Neuronal stem cell (in vitro differentiated cells): Measurements from ENCODE around the gene INO80.
A peak's percentile ranks its signal among the peaks of the same experiment; 100 is the strongest.

Source experiments
- DNase-seq: peaks from one replicate; pipeline ENCODE4 v3.0.0-alpha.2; 2013; ENCODE audit warnings: low spot score
- H2AFZ ChIP-seq: one replicate; pipeline ENCODE4 v1.6.1; 2013; ENCODE audit warnings: mild to moderate bottlenecking, low read length, inconsistent platforms
- H2AK5ac ChIP-seq: 2 replicates; pipeline ENCODE4 v1.6.1; 2013; ENCODE audit warnings: low read depth, mild to moderate bottlenecking, inconsistent platforms, low read length, moderate library complexity, mixed read lengths
- H2BK120ac ChIP-seq: 2 replicates; pipeline ENCODE4 v1.6.1; 2013; ENCODE audit warnings: low read depth, mild to moderate bottlenecking, inconsistent platforms, low read length, moderate library complexity, mixed read lengths
- H2BK12ac ChIP-seq: one replicate; pipeline ENCODE4 v1.6.1; 2013; ENCODE audit warnings: low read length, inconsistent platforms
- H2BK15ac ChIP-seq: 2 replicates; pipeline ENCODE4 v1.6.1; 2013; ENCODE audit warnings: mild to moderate bottlenecking, low read length, inconsistent platforms, mixed read lengths
- H2BK5ac ChIP-seq: one replicate; pipeline ENCODE4 v1.6.1; 2013; ENCODE audit warnings: inconsistent platforms, mild to moderate bottlenecking, low read length, moderate library complexity
- H3K14ac ChIP-seq: one replicate; pipeline ENCODE4 v1.6.1; 2013; ENCODE audit warnings: low read length, inconsistent platforms
- H3K18ac ChIP-seq: 2 replicates; pipeline ENCODE4 v1.6.1; 2013; ENCODE audit warnings: low read length, inconsistent platforms
- H3K23ac ChIP-seq: 2 replicates; pipeline ENCODE4 v1.6.1; 2013; ENCODE audit warnings: low read depth, mild to moderate bottlenecking, mixed read lengths, low read length, inconsistent platforms; ENCODE audit not compliant: poor library complexity
- H3K27ac ChIP-seq: replicated peaks from 3 replicates; pipeline ENCODE4 v1.5.1; 2013; ENCODE audit warnings: low read length, inconsistent platforms
- H3K27me3 ChIP-seq, 3 experiments: 2 replicates each; pipeline ENCODE4 v1.6.1; 2013; ENCODE audit warnings: low read length in 3 of 3, mild to moderate bottlenecking in 2 of 3, inconsistent platforms in 1 of 3, low read depth in 1 of 3, mixed read lengths in 1 of 3, moderate library complexity in 1 of 3; ENCODE audit not compliant: control insufficient read depth in 3 of 3, insufficient read depth in 3 of 3
- H3K36me3 ChIP-seq, 2 donors: replicated peaks in 1 of 2; 2 replicates each; pipeline ENCODE4 v1.6.1; 2013; ENCODE audit warnings: low read length in 2 of 2; ENCODE audit not compliant: control insufficient read depth in 2 of 2, insufficient read depth in 2 of 2
- H3K4ac ChIP-seq: 2 replicates; pipeline ENCODE4 v1.6.1; 2013; ENCODE audit warnings: inconsistent platforms, mild to moderate bottlenecking, low read length, moderate library complexity
- H3K4me1 ChIP-seq, 2 donors: 1 replicate in 1 of 2; 2 replicates in 1 of 2; pipeline ENCODE4 v1.6.1; 2013; ENCODE audit warnings: low read length in 2 of 2, low read depth in 1 of 2; ENCODE audit not compliant: control insufficient read depth in 2 of 2, insufficient read depth in 1 of 2
- H3K4me2 ChIP-seq: one replicate; pipeline ENCODE4 v1.6.1; 2013; ENCODE audit warnings: mild to moderate bottlenecking, low read length, inconsistent platforms; ENCODE audit not compliant: insufficient read depth, poor library complexity, severe bottlenecking
- H3K4me3 ChIP-seq, 2 donors: 2 replicates each; pipeline ENCODE4 v1.5.1; 2013; ENCODE audit warnings: low read length in 2 of 2, mild to moderate bottlenecking in 2 of 2, inconsistent platforms in 1 of 2, moderate library complexity in 1 of 2
- H3K79me1 ChIP-seq: one replicate; pipeline ENCODE4 v1.6.1; 2013; ENCODE audit warnings: low read depth, mild to moderate bottlenecking, inconsistent platforms, low read length, moderate library complexity
- H3K9ac ChIP-seq: one replicate; pipeline ENCODE4 v1.6.1; 2013; ENCODE audit warnings: mild to moderate bottlenecking, low read depth, low read length, inconsistent platforms; ENCODE audit not compliant: poor library complexity
- H3K9me3 ChIP-seq, 2 donors: replicated peaks in 1 of 2; 2 replicates each; pipeline versions ENCODE3 to v1.6.1; 2013; ENCODE audit warnings: low read length in 2 of 2, mild to moderate bottlenecking in 2 of 2, inconsistent platforms in 1 of 2, low read depth in 1 of 2, mixed read lengths in 1 of 2, moderate library complexity in 1 of 2; ENCODE audit not compliant: control insufficient read depth in 2 of 2, insufficient read depth in 1 of 2
- H4K8ac ChIP-seq: one replicate; pipeline ENCODE4 v1.6.1; 2013; ENCODE audit warnings: low read depth, mild to moderate bottlenecking, inconsistent platforms, low read length, moderate library complexity
- H4K91ac ChIP-seq: one replicate; pipeline ENCODE4 v1.6.1; 2013; ENCODE audit warnings: low read length, low read depth, mild to moderate bottlenecking, inconsistent platforms; ENCODE audit not compliant: poor library complexity
- WGBS, 2 donors: extraction: QIAGEN DNeasy Blood & Tissue Kit; methylation state at CpG; one replicate each; pipeline ENCODE4 v1.1.7; 2013; ENCODE audit warnings: missing lambda C conversion rate in 2 of 2, mixed read lengths in 1 of 2; ENCODE audit not compliant: insufficient read length in 2 of 2, insufficient replicate concordance in 1 of 2; ENCODE audit errors: extremely low coverage in 2 of 2; 5-methylcytosine and 5-hydroxymethylcytosine counted together

The INO80 gene

DNA sequence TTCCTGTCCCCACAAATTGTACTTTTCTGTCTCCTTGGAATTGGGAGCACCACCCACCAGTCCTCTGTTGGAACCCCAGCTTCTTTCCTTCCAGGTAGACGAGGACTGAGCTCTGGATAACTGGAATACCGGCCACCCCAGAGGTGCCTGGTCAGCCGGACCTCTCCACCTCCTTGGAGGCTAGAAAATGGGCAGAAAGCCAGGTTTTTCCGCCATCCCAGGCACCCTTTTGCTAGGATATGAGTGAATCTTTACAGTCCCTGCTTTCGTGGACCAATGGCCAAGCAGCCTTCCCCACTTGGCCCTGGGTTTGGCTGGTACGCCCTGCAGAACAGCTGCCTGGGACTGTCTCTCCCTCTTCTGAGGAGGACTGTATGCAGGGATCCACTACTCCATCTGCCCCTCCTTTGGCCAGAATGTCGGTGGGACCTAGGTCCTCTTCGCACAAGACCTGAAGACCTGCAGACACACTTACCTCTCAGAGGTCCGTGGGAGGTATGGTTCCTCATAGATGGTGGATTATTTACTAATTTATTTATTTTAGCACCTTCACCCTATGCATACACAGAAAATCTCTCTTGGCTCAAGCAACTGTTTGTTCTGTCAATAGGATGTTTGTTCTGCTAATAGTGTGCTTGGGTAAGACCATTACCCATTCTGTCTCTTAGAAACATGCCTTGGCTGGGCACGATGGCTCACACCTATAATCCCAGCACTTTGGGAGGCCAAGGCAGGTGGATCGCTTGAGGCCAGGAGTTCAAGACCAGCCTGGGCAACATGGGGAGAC lies 171.4 kb downstream of the INO80 start:
- H2BK120ac ChIP-seq = no peak overlapping the region
- H4K8ac ChIP-seq = no peak overlapping the region

DNA sequence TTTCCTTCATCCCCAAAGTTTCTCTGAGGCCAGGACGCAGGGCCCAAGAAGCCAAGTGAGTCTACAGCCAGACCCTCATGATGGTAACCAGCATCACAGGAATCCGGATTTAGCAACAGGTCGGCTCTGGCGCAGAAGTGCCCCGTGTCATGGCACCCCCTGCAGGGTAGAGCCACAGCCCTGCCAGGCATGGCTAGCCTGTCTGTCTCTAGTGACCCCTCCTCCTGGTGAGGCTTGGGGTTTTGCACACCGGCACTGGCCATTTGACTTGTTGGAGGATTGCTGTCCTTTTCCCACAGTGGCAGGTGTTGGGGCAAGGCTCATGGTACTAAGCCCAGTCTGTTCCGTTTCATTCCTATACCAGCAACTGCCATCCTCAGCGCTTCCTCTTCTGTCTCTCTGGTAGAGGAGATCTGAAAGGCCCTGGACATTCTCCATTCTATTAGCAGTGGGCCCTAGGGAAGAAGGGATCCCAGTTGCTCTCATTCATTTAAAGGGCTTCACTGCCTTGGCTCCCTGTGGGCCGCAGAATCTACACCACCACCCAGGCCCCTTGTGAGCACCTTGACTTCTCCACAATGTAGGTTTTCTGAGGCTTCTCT lies 172.2 kb downstream of the INO80 start:
- Histone ChIP-seq H3K4ac (no peak overlapping the region), H2AFZ (no peak overlapping the region), H3K27ac (no peak overlapping the region), H2BK5ac (no peak overlapping the region), H4K91ac (no peak overlapping the region), H3K14ac (no peak overlapping the region), H3K9ac (no peak overlapping the region), H3K4me1 (peaks cover 7 to 10% of the 10 kb centered on the region in 2 donors), H4K8ac (no peak overlapping the region), H2BK120ac (no peak overlapping the region), H3K18ac (peak overlapping the region; percentile 13), H2BK12ac (no peak overlapping the region), H3K36me3 (no peaks in the 10 kb centered on the region), H2BK15ac (no peak overlapping the region), H3K4me2 (no peak overlapping the region), H2AK5ac (no peak overlapping the region), H3K27me3 (peaks cover 0 to 14% (median 0%) of the 10 kb centered on the region in 3 experiments), H3K79me1 (no peaks in the 10 kb centered on the region), H3K9me3 (no peaks in the 10 kb centered on the region), H3K4me3 (no peak overlapping the region), H3K23ac (no peak overlapping the region)
- WGBS, 2 donors = no CpG with 5 or more reads among the region's 9 CpGs
- no peak for DNase-seq

More for the DNA sequence above, 171.4 kb downstream of the INO80 start:
- H3K27me3 ChIP-seq = peaks cover 0 to 22% (median 0%) of the 10 kb centered on the region in 3 experiments
- H3K14ac ChIP-seq = no peak overlapping the region
- H3K23ac ChIP-seq = no peak overlapping the region
- H2BK12ac ChIP-seq = no peak overlapping the region
- no peak overlapping the region for H2BK15ac ChIP-seq
- no CpG with 5 or more reads among the region's 11 CpGs for WGBS, 2 donors
- H4K91ac ChIP-seq = no peak overlapping the region
- H3K36me3 ChIP-seq = no peaks in the 10 kb centered on the region
- H3K9me3 ChIP-seq = no peaks in the 10 kb centered on the region
- H2AFZ ChIP-seq = no peak overlapping the region
- H3K9ac ChIP-seq = no peak overlapping the region
- no peak overlapping the region for H2BK5ac ChIP-seq
- no peak for DNase-seq
- H3K4ac ChIP-seq = no peak overlapping the region
- no peak overlapping the region for H2AK5ac ChIP-seq
- no peak overlapping the region for H3K4me3 ChIP-seq
- no peaks in the 10 kb centered on the region for H3K79me1 ChIP-seq
- H3K4me2 ChIP-seq = no peak overlapping the region
- peaks cover 7 to 10% of the 10 kb centered on the region in 2 donors for H3K4me1 ChIP-seq
- no peak overlapping the region for H3K27ac ChIP-seq
- no peak overlapping the region for H3K18ac ChIP-seq

DNA sequence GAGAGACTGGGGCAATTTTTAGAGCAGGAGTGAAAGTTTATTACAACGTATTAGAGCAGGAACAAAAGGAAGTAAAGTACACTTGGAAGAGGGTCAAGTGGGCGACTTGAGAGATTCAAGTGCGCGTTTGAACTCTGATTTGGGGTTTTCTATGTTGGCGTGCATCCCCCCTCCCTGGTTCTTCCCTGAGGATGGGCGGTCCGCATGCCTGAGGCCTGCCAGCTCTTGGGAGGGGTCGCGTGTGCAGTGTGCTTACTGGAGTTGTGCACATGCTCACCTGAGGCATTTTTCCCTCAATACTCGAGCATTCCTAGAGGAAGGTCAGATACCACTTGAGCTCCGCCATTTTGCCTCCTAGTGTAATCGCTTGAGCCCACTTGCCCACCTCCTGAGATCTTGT lies 173.2 kb downstream of the INO80 start:
- H3K23ac ChIP-seq = no peak overlapping the region
- H3K27ac ChIP-seq = no peak overlapping the region
- no peak overlapping the region for H3K4me3 ChIP-seq

DNA sequence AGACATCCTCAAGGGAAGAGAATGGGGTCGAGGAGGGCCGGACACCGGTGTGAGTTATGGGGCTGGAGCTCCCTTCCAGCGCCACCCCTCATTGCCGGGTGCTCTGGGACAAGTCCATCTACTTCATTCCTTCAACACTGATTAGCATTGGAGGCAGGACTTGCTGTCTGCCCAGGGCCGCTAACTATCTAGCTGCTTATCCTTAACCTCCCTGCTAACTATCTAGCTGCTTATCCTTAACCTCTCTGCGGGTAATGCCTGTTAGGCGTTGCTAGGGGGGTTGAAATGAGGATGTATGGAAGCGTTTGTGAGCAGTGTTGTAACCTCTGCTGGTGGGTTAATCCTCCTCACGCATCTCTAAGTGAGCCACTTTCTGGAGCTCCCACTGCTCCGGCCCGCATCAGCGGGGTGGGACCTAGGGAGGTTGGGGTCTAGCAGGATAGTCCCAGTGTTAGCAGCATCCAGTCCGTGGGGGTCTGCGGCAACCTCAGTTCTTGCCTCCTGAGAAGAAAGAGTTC lies 173.7 kb downstream of the INO80 start:
- Histone ChIP-seq H3K23ac (no peak overlapping the region), H2BK120ac (no peak overlapping the region), H2AK5ac (peak overlapping the region; percentile 12), H2BK5ac (no peak overlapping the region), H3K36me3 (no peaks in the 10 kb centered on the region), H3K18ac (peak overlapping the region; percentile 91), H3K79me1 (no peaks in the 10 kb centered on the region), H3K9me3 (no peaks in the 10 kb centered on the region), H4K91ac (no peak overlapping the region), H3K4me2 (peak overlapping the region; percentile 67), H3K27ac (no peak overlapping the region), H2BK12ac (no peak overlapping the region), H3K9ac (peak overlapping the region; percentile 84), H3K4ac (no peak overlapping the region), H3K4me1 (peaks cover 9 to 10% of the 10 kb centered on the region in 2 donors), H4K8ac (no peak overlapping the region), H3K14ac (no peak overlapping the region), H3K27me3 (peaks cover 0 to 4% (median 0%) of the 10 kb centered on the region in 3 experiments), H3K4me3 (peak overlapping the region; percentile 0 to 63), H2AFZ (peak overlapping the region; percentile 99), H2BK15ac (no peak overlapping the region)
- DNase-seq = no peak
- no CpG with 5 or more reads among the region's 15 CpGs for WGBS, 2 donors

More for the DNA sequence above, 173.2 kb downstream of the INO80 start:
- no peak overlapping the region for H3K14ac ChIP-seq
- whole genome bisulfite sequencing, 2 donors = no CpG with 5 or more reads among the region's 12 CpGs
- H3K36me3 ChIP-seq = no peaks in the 10 kb centered on the region
- no peak overlapping the region for H2BK5ac ChIP-seq
- H3K9ac ChIP-seq = no peak overlapping the region
- no peak overlapping the region for H3K4ac ChIP-seq
- no peak for DNase-seq
- no peaks in the 10 kb centered on the region for H3K9me3 ChIP-seq
- no peaks in the 10 kb centered on the region for H3K79me1 ChIP-seq
- no peak overlapping the region for H2BK15ac ChIP-seq
- H3K18ac ChIP-seq = no peak overlapping the region
- no peak overlapping the region for H2BK120ac ChIP-seq
- H3K27me3 ChIP-seq = peaks cover 0 to 4% (median 0%) of the 10 kb centered on the region in 3 experiments
- H2AFZ ChIP-seq = no peak overlapping the region
- no peak overlapping the region for H3K4me2 ChIP-seq
- H4K91ac ChIP-seq = no peak overlapping the region
- H2BK12ac ChIP-seq = no peak overlapping the region
- peaks cover 7 to 10% of the 10 kb centered on the region in 2 donors for H3K4me1 ChIP-seq
- no peak overlapping the region for H4K8ac ChIP-seq
- H2AK5ac ChIP-seq = no peak overlapping the region
